Measurements from ENCODE around the gene RNF41. TPM values are rescaled to one million over a fixed set of nuclear protein-coding genes. Genes with fewer than 3 reads are reported as not detected.

RNF41 gene
- total and polyA plus RNA-seq, 2 of the 13 experiments (the other 11 are each of a cell fraction or from before 2014, with no cell fraction given), result 27.1 to 39.4 TPM

- peak; percentile 84 for TF ChIP-seq CREM (IDR thresholded peaks at IDR 0.05)
- no peak for TF ChIP-seq CREM (CRISPR knock-in tag; IDR thresholded peaks at IDR 0.05)
- TF ChIP-seq DRAP1 (CRISPR knock-in tag; IDR thresholded peaks at IDR 0.05), result peak; percentile 100
- no peak for TF ChIP-seq SMAD3 (CRISPR knock-in tag; IDR thresholded peaks at IDR 0.05)
- TF ChIP-seq HNRNPK (IDR thresholded peaks at IDR 0.05; ENCODE audit: low read depth, low read length, poor library complexity, severe bottlenecking), result peak; percentile 82
- TF ChIP-seq TFDP2 (CRISPR knock-in tag; IDR thresholded peaks at IDR 0.05), result no peak
- peak; percentile 94 for TF ChIP-seq PRDM10 (CRISPR knock-in tag; IDR thresholded peaks at IDR 0.05; ENCODE audit: low read depth)
- no peak for TF ChIP-seq HNF4G (IDR thresholded peaks at IDR 0.05; ENCODE audit: borderline replicate concordance, low read depth, low read length)
- TF ChIP-seq HNF4G (CRISPR knock-in tag; IDR thresholded peaks at IDR 0.05; ENCODE audit: borderline replicate concordance, low read depth), result no peak
- no peak for TF ChIP-seq BCLAF1 (IDR thresholded peaks at IDR 0.05)
- TF ChIP-seq ZNF724P (CRISPR knock-in tag; IDR thresholded peaks at IDR 0.05; ENCODE audit: borderline replicate concordance), result 0 out of 2 replicates have a peak, but pooled peaks have one; percentile 36
- 0 out of 2 replicates have a peak, but pooled peaks have one; percentile 57 for TF ChIP-seq ZNF354B (CRISPR knock-in tag; IDR thresholded peaks at IDR 0.05)
- TF ChIP-seq JDP2 (CRISPR knock-in tag; IDR thresholded peaks at IDR 0.05; ENCODE audit: borderline replicate concordance), result no peak
- peak; percentile 72 for TF ChIP-seq FOSL2 (CRISPR knock-in tag; IDR thresholded peaks at IDR 0.05)
- TF ChIP-seq SIX4 (CRISPR knock-in tag; IDR thresholded peaks at IDR 0.05), result no peak
- no peak for TF ChIP-seq HIVEP1 (CRISPR knock-in tag; IDR thresholded peaks at IDR 0.05)
- TF ChIP-seq SIN3A (IDR thresholded peaks at IDR 0.05; ENCODE audit: borderline replicate concordance, low read depth, low read length), result peak; percentile 56; the same call in 1 of the 2 replicates
- TF ChIP-seq AHR (CRISPR knock-in tag; IDR thresholded peaks at IDR 0.05), result no peak
- no peak for TF ChIP-seq TERF1 (CRISPR knock-in tag; IDR thresholded peaks at IDR 0.05)
- TF ChIP-seq PAF1 (CRISPR knock-in tag; IDR thresholded peaks at IDR 0.05), result peak; percentile 41; the same call in 1 of the 2 replicates
Measured at GRCh38 chr12:56158029-56158925, 63.4 kb downstream of the RNF41 start, which contains the start of gene MYL6 (continued).

Measured in HepG2 (cell line).